Cerebellar nuclear complex (tissue), 1 donor: ENCODE results near the gene WBP4.

Source experiments
- DNase-seq, 2 experiments: peaks; one replicate each; lab custom pipeline; 2025; lab: John Stamatoyannopoulos, UW

The WBP4 gene

DNA sequence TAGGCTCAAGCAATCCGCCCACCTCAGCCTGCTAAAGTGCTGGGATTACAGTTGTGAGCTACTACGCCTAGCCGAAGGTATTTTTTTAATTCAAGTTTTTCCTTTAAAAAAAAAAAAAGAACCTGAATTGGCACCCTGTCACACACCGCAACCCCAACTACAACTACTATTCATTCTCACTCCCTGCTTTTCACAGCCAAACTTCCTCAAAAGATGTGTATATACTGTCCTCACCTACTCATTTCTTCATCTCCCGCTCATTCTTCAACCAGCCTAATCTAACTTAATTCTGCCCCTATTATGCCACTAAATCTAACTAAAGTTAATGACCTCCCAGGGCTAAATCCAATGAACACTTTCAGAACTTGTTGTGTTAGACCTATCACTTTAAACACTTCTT is 12.7 kb upstream of the WBP4 start:
- DNase-seq: no peak

DNA sequence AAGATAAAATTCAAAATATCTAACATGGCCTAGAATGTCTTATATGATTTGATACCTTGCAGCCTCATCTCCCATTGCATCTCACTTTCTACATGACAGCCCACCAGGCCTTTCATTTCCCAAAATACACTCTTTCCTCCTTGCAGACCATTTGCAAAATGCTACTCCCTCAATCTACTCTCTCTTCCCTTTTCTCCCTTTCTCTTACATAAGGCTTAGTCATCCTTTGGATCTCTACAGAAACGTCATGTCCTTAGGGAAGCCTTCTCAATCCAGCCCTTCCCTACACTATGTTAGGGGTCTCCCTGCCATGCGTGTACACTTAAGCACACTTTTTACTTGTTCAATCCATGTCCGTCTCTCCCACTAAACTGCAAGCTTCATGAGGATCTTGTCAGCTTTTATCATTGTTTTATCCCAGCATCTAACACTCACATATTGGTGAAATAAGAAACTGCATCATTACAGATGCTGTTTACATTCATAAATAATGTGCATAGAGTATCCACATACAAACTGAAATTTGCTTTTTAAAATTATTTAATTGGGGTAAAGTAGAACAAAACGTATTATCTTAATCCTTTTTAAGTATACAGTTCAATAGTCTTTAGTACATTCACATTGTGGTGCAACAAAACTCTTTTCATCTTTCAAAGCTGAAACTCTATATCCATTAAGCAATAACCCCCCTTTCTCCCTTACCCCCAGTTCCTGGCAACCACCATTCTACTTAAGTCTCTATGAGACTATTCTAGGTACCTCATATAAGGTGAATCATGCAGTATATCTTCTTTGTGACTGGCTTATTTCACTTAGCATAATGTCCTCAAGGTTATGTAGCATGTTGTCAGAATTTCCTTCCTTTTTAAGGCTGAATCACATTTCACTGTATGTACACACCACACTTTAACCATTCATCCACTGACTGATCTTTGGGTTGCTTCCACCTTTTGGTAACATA is 11.5 kb upstream of the WBP4 start:
- no peak for DNase-seq

DNA sequence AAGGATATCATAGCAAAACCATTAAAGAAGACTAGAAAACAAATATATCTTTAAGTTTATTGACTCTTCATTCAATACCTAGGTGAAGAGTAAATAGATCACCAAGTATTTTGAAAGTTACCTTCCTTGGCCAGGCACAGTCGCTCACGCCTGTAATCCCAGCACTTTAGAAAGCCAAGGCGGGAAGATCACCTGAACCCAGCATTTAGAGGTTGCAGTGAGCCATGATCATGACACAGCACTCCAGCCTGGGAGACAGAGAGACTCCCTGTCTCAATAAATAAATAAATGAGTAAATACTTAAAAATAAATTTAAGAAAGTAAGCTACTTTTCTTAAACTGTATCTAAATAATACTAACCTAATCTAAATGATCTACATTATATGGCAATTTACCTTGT is 8.9 kb upstream of the WBP4 start:
- DNase-seq: no peak

- no peak for DNase-seq
These were observed 7.9 kb upstream of the WBP4 start for GRCh38 chr13:41053384-41053826.

GRCh38 chr13:41054212-41054877 is 7.0 kb upstream of the WBP4 start:
- DNase-seq: no peak

GRCh38 chr13:41054919-41055619 is 6.2 kb upstream of the WBP4 start:
- DNase-seq: no peak

- DNase-seq: no peak
These were observed 5.1 kb upstream of the WBP4 start for GRCh38 chr13:41056194-41056593.

GRCh38 chr13:41056826-41057711 is 4.2 kb upstream of the WBP4 start:
- DNase-seq: no peak

GRCh38 chr13:41058295-41059070 is 2.8 kb upstream of the WBP4 start:
- DNase-seq: no peak

DNA sequence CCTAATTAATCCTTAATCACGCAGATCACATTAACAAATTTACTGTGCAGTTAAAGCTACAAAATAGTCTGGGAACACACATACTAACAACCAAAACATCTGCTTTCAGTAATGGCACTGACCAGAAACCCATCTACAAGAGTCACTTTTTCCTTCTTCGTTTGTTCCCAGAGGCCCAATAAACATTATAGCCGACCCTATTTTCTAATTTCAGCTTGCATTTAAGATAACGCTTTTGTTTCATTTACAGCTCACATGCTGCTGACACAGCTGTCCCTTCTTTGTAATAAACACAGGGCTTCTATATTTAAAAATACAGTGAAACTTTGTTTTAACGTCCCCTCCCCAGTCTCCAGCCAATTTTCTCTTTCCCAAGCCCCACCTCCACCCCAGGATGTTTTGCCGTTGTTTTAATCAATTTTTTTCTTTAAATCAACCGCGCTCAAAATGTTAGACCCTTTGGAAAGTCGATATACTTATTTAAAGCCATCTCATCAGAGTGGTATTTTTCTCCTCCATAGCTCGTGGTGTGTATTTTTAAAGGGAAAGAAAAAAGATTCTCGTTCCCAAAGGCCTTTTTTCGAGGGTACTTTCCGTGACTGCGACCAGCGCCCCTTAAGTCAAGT is 1.7 kb upstream of the WBP4 start:
- no peak for DNase-seq

DNA sequence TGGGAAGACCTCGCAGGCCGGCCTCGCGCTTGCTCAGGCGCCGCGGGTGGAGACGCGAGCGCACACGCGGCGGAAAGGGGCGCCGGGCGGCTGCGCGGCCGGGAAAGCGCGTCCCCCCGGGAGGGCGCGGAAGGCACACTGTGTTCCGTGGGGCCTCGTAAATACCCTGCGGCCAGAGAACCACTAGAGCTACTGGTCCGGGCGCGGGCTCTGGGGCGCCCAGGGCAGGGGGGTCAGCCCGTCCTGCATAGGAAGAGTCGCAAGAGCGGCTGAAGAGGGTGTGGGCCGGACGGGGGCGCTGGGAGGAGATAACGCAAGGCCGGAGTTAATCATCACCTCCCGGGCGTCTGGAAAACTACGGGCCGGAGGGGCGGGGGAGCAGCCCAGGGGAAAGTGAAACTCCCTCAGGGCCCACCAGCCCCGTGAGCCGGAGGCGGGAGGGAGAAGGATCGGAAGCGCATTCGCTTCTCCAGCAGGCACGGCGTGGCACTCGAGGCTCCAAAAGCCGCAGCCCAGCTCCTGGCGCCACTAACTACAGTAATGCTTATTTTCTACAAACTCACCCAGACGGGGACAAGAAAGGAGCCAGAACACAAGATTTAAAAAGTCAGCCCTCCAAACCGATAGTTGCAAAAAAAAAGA is 1.1 kb upstream of the WBP4 start:
- DNase-seq: peak in 1 of 2 experiments; percentile 25

- peak; percentile 18 to 29 for DNase-seq
These were observed 610 bp upstream of the WBP4 start for GRCh38 chr13:41060724-41061074.

GRCh38 chr13:41061914-41062837 is 867 bp downstream of the WBP4 start:
- DNase-seq: no peak

DNA sequence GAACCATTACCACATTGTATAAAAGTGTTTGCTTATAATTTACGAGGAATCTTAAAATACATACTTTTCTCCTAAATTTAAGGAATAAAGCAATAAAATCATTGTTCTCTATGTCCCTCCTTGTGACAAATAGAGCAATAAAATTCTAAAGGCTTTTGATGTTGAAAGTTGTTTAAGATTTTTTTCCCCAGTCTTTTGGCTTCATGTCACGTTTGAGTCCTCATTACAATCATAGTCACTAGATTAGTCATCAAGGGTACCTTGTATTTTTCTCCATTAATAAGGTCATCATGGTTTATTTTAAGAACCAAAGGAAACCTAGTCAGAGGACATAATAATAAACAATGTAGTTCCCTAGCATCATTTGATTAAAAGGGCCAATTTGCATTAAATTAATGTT is 3.2 kb downstream of the WBP4 start:
- DNase-seq: no peak

DNA sequence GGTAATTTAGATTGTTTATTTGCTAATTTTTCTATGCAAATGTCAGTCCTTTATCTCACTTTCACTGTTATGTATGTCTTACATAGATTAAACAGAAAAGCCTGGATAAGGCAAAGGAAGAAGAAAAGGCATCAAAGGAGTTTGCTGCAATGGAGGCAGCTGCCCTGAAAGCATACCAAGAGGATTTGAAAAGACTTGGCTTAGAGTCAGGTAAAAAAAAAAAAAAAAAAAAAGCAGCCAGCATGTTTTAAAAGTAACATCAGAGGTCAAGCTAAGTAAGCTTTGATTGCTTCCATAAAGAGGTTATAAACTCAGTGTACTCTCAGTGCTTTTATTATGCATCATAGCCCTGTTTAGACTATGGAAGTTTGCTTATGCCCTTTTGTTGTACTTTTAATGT is 3.8 kb downstream of the WBP4 start:
- no peak for DNase-seq

DNA sequence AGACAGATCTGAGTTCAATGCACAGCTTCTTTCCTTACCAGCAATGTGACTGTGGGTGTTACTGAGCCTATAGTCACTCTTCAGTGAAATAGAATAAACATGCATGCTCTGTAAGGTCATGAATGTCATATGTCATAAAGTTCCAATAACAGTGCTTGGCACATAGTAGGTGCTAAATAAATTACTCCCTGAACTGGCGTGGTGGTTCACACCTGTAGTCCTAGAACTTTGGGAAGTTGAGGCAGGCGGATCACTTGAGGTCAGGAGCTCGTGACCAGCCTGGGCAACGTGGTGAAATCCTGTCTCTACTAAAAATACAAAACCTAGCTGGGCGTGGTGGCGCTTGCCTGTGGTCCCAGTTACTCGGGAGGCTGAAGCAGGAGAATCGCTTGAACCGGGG is 13.2 kb downstream of the WBP4 start:
- no peak for DNase-seq

DNA sequence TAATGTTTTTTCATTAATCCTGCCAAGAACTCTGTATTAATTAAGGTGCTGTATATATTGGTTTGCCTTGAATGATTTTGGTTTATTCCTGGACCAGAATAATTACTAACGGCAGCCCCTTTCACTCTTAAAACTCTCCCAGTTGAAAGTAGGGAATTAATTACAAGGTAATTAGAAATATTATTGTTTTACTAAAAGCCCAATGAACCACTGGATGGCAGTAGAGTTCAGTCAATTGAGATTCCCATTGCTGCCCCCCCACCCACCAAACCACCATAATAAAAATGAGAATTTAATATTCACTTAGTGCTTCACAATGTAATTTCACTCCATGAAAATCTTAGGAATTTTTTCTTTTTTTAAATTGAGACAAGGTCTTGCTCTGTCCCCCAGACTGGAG is 13.7 kb downstream of the WBP4 start:
- no peak for DNase-seq

DNA sequence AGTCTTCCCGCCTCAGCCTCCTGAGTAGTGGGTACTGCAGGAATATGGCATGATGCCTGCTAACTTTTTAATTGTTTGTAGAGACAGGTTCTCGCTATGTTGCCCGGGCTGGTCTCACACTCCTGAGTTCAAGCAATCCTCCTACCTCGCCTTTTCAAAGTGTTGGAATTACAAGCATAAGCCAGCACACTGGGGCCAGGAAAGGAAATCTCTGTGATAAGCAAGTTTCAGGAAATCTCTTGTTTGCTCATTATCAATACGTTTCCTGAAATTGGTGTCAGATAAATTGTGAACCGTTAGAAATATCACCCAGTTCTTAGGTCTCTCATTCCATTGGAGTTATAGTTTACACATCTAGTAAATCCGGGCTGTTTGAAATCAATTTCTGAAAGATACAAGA is 14.2 kb downstream of the WBP4 start:
- no peak for DNase-seq

- DNase-seq: no peak
These were observed 16.2 kb downstream of the WBP4 start for GRCh38 chr13:41077475-41077874.
